HG02642 (cell line): ENCODE results near the gene ZNF668.
"Not testable (repeated sequence)": the region's sequence is repeated elsewhere in the genome, so short reads cannot be mapped to it uniquely, and the experiment has no call there.

ENCODE experiments used
- ATAC-seq: cut with Tn5 transposase; IDR thresholded peaks from one replicate; pipeline ENCODE4 v1.9.1; 2021; ENCODE audit warnings: mild to moderate bottlenecking; ENCODE audit not compliant: unreplicated experiment, poor library complexity

ZNF668 gene

DNA sequence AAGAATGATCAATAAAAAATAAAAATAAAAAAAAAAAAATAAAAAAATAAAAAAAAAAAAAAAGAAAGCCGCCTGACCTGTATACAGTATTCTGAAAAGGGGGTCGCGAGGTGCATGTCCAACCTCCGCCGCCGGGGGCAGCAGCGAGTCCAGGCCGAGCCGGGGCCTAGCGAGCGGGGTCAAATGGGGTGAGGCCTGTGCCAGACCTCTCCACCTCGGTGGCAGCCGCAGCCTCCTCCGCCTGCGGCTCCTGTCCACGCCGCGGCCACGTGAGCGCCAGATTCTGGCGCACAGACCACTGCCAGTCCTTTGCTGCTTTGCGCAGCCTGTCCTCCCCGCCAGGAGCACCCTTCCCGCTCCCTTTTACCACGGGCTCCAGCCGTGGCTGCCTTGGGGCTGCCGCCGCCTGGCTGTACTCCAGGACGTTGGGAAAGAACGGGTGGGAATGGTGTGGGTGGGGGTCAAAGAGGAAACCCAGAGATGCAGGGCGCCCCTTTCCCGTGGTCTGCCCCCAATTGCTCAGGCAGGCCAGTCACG lies 31.7 kb upstream of the ZNF668 start:
- ATAC-seq: peak; percentile 41

GRCh38 chr16:31100876-31101641 lies 27.0 kb upstream of the ZNF668 start:
- not testable (repeated sequence) for ATAC-seq

- ATAC-seq: no peak
Measured at GRCh38 chr16:31099860-31100638, 26.0 kb upstream of the ZNF668 start.

GRCh38 chr16:31094424-31095120 lies 20.5 kb upstream of the ZNF668 start, which contains the start of gene VKORC1:
TSS of gene VKORC1 (minus strand) at chr16:31094797. CDS start at chr16:31094729, 68 bp downstream.
- peak; percentile 87 for ATAC-seq

DNA sequence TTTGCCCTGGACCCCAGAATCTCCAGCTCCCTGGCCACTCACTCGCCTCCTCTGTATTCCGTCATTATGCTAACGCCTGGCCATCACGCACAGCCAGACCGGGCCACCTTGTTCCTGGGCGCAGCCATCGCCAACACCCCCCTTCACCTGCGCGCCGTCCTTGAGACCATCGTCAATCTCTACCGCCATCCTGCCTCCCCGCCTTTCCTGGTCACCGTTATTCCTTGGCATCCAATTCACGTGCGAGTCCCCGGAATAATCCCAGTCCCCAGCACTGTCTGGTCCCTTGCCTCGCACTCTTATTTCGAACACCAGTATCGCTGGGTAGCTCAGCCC lies 20.0 kb upstream of the ZNF668 start:
- ATAC-seq: peak; percentile 8

DNA sequence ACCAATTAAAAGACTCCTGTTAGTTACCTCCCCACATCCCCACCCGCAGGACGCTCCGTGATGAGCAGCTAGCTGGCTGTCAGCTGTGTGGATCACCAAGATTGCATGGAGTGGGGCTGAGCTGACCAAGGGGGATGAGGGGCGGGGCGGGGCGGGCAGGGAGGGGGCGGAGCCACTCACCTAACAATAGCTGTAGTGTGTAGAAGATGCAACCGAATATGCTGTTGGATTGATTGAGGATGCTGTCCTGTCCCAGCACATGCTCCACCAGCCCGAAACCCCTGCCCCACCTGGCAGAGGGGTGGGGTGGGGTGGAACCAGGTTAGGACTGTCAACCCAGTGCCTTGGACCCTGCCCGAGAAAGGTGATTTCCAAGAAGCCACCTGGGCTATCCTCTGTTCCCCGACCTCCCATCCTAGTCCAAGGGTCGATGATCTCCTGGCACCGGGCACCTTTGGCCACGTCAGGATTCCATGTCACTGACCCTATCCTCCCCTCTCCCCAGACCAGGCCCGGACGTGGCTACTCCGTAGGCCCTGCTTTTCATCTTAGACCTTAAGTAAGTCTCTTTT lies 19.2 kb upstream of the ZNF668 start:
- no peak for ATAC-seq

DNA sequence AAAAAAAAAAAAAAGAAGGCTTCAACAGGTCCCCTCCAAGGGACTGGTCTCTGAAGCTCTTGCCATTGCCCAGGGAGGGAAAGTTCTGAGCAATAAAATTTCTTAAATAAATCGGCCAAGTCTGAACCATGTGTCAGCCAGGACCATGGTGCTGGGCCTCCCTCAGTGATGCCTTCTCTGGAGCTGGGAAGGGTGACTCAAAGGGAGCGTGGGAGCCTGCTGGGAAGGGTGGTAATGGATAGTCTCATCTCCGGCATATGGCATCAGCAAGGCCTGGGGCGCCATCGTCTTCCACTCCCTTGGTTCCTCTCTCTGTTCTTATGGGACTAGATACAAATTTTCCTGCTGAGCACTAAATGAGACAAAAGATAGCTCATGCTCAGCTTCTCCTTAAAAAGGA lies 18.3 kb upstream of the ZNF668 start:
- no peak for ATAC-seq

DNA sequence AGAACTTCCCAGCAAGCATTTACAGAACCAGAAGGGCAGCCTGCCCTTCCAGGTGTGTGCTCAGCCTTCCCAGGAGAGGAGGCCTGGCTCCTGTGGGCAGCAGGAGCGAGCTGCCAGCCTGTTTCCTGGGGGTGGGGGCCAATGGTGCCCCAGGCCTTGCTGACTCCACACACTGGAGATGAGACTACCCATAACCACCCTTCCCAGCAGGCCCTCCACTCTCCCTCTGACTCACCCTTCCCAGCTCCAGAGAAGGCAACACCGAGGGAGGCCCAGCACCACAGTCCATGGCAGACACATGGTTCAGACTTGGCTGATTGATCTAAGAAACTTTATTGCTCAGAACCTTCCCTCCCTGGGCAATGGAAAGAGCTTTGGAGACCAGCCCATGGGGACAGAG lies 16.5 kb upstream of the ZNF668 start:
- no peak for ATAC-seq

GRCh38 chr16:31089199-31089598 lies 15.2 kb upstream of the ZNF668 start:
- no peak for ATAC-seq

- no peak for ATAC-seq
Measured at GRCh38 chr16:31088459-31089183, 14.6 kb upstream of the ZNF668 start, which contains the start of gene PRSS53. TSS of gene PRSS53 (minus strand) at chr16:31088943. CDS start at chr16:31088809, 134 bp downstream.

- no peak for ATAC-seq
Measured at GRCh38 chr16:31087971-31088370, 13.9 kb upstream of the ZNF668 start.

GRCh38 chr16:31087481-31087880 lies 13.4 kb upstream of the ZNF668 start:
- ATAC-seq: no peak

- no peak for ATAC-seq
Measured at GRCh38 chr16:31086629-31086906, 12.5 kb upstream of the ZNF668 start.

- no peak for ATAC-seq
Measured at GRCh38 chr16:31085873-31086628, 12.0 kb upstream of the ZNF668 start.

GRCh38 chr16:31085411-31085810 lies 11.4 kb upstream of the ZNF668 start:
- no peak for ATAC-seq

GRCh38 chr16:31084584-31085302 lies 10.7 kb upstream of the ZNF668 start:
- no peak for ATAC-seq

GRCh38 chr16:31083981-31084380 lies 9.9 kb upstream of the ZNF668 start:
- ATAC-seq: no peak

GRCh38 chr16:31083556-31083955 lies 9.5 kb upstream of the ZNF668 start:
- ATAC-seq: no peak

- ATAC-seq: no peak
Measured at GRCh38 chr16:31083081-31083480, 9.0 kb upstream of the ZNF668 start.
